T-helper 2 cell treated with Interferon-gamma antibody and Interleukin-4, amounts not matched to agents 100 ng/mL and 5 ng/mL, for 36 hours (primary cell): ENCODE results near the gene TM9SF3. TPM values are rescaled to one million over a fixed set of nuclear protein-coding genes. Genes with fewer than 3 reads are reported as not detected.
"Not testable (repeated sequence)": the region's sequence is repeated elsewhere in the genome, so short reads cannot be mapped to it uniquely, and the experiment has no call there.

Source experiments
- intact Hi-C: fragments of 100-400 bp; cut with micrococcal nuclease; formaldehyde crosslinking; loops from one replicate; pipeline ENCODE4 v1.15.1; 2023
- total RNA-seq: library from RNA; stranded (reverse); gene quantifications from 2 replicates; pipeline ENCODE4 v1.2.3, GENCODE V29; 2022

Gene TM9SF3
- total RNA-seq, 1 donor from 2014 or later, result 81.1 TPM

- intact Hi-C loops, result no loop called here
Measured at GRCh38 chr10:96570983-96571964, 15.5 kb downstream of the TM9SF3 start.

DNA sequence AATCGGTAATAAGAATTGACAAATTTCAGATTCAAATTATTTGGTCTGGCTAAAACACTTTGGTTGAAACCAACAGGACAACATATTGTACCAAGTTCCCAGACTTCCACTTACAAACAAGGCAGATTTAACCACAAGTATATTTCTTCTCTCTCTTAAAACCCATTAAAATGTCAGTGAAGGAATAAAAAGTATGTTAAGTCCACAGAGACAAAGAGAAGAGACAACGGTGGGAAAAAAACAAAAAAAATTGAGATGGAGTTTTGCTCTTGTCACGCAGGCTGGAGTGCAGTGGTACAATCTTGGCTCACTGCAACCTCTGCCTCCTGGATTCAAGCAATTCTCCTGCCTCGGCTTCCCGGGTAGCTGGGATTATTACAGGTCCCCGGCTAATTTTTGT is 16.3 kb downstream of the TM9SF3 start:
- intact Hi-C loops, result no loop called here

- intact Hi-C loops, result no loop called here
Measured at GRCh38 chr10:96568402-96568801, 18.4 kb downstream of the TM9SF3 start.

GRCh38 chr10:96565774-96566173 is 21.0 kb downstream of the TM9SF3 start:
- intact Hi-C loops, result no loop called here

DNA sequence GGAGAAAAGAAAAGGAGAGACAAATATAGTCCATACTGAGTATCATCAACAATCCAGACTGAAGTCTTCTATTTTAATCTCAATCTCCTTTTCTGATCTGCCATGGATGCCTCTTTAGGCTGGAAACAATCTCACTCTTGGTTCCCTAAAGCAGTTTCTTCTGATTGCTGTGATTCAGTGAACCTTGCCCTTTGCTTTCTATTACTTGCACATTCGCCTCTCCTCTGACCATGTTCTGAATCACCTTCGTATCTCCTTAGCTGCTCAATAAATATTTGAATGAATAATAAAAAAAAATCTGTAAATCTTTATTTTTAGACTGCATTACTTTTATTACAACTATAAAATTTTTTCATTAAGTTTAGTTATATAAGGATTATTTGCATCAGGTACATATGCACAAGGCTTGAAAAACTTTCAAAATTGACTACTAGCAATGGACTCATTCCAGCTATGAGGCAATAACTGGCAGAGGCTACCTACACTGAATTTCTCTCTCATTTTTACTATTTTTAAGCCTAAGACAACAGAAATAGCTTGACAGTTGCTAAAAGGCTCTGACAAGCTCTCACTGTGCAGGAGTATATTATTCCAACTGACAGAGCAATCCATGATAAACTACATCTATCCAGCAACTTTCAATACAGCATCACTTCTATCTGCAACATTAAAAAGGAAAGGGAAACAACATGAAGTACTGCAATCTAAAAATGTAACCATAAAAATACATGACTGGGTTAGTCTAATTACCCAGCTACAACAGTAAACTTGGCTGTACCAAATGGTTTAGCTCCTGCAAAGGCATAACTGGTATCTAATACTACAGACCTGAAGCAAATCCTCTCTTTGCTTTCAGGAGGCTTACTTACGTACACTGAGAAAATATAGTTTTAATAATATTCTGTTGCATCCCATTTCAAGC is 25.6 kb downstream of the TM9SF3 start:
- intact Hi-C loops, result no loop called here

GRCh38 chr10:96560489-96560888 is 26.3 kb downstream of the TM9SF3 start:
- intact Hi-C loops, result no loop called here

GRCh38 chr10:96556003-96556402 is 30.8 kb downstream of the TM9SF3 start:
- intact Hi-C loops, result loop anchor here (2.0 kb wide), 1 partner anchor 159 kb away; no protein-coding TSS in a partner anchor

DNA sequence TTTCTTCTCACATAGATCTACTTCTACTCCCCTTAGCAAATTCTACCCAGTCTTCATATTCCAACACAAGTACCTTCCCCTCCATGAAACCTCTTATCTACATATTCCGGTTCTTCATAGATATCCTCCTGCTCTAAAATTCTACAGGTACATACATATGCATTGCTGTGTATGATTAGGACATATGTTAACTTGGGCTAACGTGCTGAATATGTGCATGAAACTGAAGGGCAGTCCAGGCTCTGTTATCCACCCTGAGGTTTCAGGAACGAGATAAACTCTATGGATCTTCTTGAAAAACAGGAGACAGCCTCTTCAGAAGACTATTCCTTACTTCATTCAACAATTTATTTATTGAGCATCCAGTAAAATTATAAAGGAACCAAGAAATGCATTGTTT is 31.5 kb downstream of the TM9SF3 start:
- intact Hi-C loops, result no loop called here

GRCh38 chr10:96548589-96548988 is 38.2 kb downstream of the TM9SF3 start:
- intact Hi-C loops, result no loop called here

- intact Hi-C loops, result not testable (repeated sequence)
Measured at GRCh38 chr10:96545558-96545957, 41.3 kb downstream of the TM9SF3 start.

DNA sequence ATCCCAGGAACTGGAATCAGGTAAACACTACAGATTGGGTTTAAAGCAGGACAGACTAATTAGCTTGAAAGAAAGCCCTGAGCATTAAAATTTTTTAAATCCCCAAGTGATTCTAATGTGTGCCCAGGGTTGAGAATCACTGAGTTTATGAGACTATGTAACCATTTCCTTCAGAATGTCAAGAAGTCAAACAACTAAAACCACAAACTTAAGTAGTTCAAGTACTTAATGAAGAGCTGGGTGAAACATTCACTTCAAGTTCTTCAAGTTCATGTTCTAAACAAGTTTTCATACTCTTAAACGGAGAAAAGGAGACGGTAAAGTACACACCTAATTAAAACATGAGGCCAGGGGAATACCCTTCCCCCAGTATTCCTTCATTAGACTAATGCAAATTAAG is 44.9 kb downstream of the TM9SF3 start:
- intact Hi-C loops, result no loop called here

GRCh38 chr10:96540240-96540639 is 46.6 kb downstream of the TM9SF3 start:
- intact Hi-C loops, result no loop called here

- intact Hi-C loops, result no loop called here
Measured at GRCh38 chr10:96538683-96539082, 48.1 kb downstream of the TM9SF3 start.

- intact Hi-C loops, result no loop called here
Measured at GRCh38 chr10:96536129-96536528, 50.7 kb downstream of the TM9SF3 start.

DNA sequence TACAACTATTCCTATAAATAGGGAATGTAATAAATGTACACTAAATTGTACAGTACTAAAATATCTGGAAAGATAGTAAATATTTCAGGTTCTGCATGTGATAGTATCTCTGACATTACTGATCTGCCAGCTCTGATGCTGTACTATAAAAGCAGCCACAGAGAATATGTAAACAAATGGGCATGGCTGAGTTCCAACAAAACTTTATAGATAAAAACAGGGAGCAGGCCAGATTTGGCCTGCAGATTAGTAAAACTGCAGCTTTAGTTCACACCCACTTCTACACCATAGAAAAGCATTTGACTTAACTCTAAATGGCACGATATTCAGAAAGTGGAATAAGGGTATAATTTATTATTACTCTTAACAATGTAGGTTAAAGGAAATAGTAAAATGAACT is 54.3 kb downstream of the TM9SF3 start:
- intact Hi-C loops, result no loop called here

DNA sequence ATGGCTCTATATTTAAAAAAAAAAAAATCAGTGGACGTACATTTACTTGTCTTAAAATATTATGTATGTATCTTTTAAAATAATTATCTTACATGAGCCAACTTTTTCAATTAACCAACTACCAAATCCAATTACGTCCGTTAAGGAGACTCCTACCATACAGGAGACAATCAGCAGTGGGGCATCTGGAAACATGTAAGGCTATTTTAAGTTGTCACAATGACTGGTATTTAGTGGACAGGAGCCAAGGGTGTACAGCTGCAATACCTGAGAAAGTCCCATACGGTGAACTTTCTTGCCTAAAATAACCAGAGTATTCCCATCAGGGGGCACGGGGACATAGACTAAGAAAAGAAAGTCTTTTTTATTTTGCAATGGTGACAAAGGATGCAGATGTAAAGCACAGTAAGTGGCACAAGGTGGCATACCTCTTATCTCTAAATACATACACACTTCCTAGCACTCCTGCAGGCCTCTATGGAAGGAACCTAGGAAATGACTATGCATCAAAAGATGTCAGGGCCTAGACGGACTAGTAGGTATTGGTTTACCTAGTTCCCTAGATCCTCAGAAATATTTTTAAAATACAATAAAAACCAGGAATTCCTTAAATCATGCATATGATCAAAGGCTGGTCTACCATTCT is 57.1 kb downstream of the TM9SF3 start:
- intact Hi-C loops, result no loop called here

DNA sequence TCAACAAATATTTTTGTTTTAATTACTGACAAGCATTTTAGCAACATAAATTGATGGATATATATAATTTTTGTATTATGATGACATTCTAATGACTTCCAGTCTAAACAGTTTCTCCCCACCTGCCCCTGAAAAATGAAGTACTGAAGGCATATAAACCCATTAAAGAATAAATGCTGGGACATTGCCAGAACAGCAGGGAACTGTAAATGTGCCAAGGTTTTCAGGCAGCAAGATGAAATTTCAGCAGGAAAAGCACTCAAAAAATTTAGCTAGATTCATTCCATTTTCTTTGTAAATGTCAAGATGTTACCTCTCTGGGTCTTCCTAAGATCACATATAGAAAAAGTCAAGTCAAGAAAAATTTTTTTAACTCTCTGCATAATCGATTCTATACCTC is 62.1 kb downstream of the TM9SF3 start:
- intact Hi-C loops, result no loop called here

DNA sequence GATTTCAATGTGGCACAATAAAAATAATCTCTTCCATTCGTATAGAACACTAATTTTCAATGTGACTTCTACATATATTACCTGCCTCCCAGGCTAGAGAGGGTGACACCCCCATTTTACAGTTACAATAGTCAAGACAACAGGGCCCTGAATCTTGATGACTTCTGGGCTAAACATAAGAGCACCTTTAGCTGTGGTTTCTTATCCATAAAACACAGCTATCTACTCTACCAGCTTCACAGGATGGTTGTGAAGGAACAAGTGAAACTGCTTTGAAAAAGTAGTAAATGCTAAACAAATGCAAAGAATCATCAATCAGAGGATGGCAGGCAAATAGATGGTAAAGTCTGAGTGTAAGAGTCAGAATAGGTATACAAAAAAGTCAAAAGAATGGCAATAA is 69.5 kb downstream of the TM9SF3 start:
- intact Hi-C loops, result loop anchor here (10.0 kb wide), 1 partner anchor 318 kb away; the partner anchor contains the start of gene LCOR

DNA sequence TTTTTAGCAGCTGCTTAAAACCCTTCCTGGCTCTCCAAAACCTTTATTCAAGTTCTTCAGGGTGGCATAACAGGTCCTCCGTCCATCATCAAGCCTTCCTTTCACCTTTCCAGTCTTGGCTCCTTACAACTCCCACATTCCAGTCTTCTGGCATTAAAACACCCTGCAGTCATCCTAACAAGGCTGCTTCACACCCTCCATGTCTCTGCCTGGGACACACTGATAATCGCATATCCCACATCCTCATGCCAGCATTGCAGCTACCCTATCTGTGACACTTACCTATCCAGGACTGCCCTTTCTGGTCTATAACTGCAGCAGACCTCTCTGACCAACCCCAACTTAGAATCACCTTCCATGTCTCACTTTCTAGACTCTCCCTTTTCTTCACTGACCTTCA is 70.5 kb downstream of the TM9SF3 start:
- intact Hi-C loops, result loop anchor here (10.0 kb wide), 1 partner anchor 318 kb away; the partner anchor contains the start of gene LCOR

- intact Hi-C loops, result loop anchor here (2.0 to 10.0 kb wide), 3 partner anchors 73 to 321 kb away; partner anchors contain the start of genes LCOR and TM9SF3
Measured at GRCh38 chr10:96513698-96514561, 72.9 kb downstream of the TM9SF3 start, which contains the start of gene TLL2. Gene TLL2, minus strand, starts transcription at chr10:96513926. Its CDS starts 241 bp downstream, at chr10:96513685.
